Fibroblast of skin of right quadriceps (primary cell): ENCODE data around the gene CHAF1B.

Source experiments
- DNase-seq: peaks from one replicate; pipeline ENCODE4 v3.0.0-alpha.2; 2013

CHAF1B gene

GRCh38 chr21:36429947-36430546, 44.9 kb downstream of the CHAF1B start:
- DNase-seq = peak; percentile 95

- no peak for DNase-seq
Observed at GRCh38 chr21:36430841-36431240, 45.6 kb downstream of the CHAF1B start.

- no peak for DNase-seq
Observed at GRCh38 chr21:36431252-36431651, 46.1 kb downstream of the CHAF1B start.

GRCh38 chr21:36433059-36433709, 48.0 kb downstream of the CHAF1B start:
- DNase-seq = no peak

GRCh38 chr21:36434144-36434543, 49.0 kb downstream of the CHAF1B start:
- no peak for DNase-seq

- DNase-seq = no peak
Observed at GRCh38 chr21:36436829-36437744, 51.9 kb downstream of the CHAF1B start.

GRCh38 chr21:36437745-36438128, 52.5 kb downstream of the CHAF1B start:
- peak; percentile 73 for DNase-seq

GRCh38 chr21:36441715-36442114, 56.5 kb downstream of the CHAF1B start:
- no peak for DNase-seq

- DNase-seq = no peak
Observed at GRCh38 chr21:36446301-36446700, 61.1 kb downstream of the CHAF1B start.

GRCh38 chr21:36450511-36450910, 65.3 kb downstream of the CHAF1B start:
- peak; percentile 54 for DNase-seq

GRCh38 chr21:36451506-36451905, 66.3 kb downstream of the CHAF1B start:
- DNase-seq = no peak

GRCh38 chr21:36452281-36452825, 67.2 kb downstream of the CHAF1B start:
- no peak for DNase-seq

GRCh38 chr21:36454093-36454531, 68.9 kb downstream of the CHAF1B start:
- no peak for DNase-seq

GRCh38 chr21:36454706-36455105, 69.5 kb downstream of the CHAF1B start:
- no peak for DNase-seq

GRCh38 chr21:36456729-36457414, 71.7 kb downstream of the CHAF1B start:
- DNase-seq = no peak

- no peak for DNase-seq
Observed at GRCh38 chr21:36459098-36459497, 73.9 kb downstream of the CHAF1B start.

GRCh38 chr21:36460866-36461265, 75.7 kb downstream of the CHAF1B start:
- DNase-seq = no peak

- DNase-seq = no peak
Observed at GRCh38 chr21:36461277-36461917, 76.2 kb downstream of the CHAF1B start.

- DNase-seq = no peak
Observed at GRCh38 chr21:36461918-36462486, 76.8 kb downstream of the CHAF1B start.

GRCh38 chr21:36463204-36463603, 78.0 kb downstream of the CHAF1B start:
- no peak for DNase-seq

- no peak for DNase-seq
Observed at GRCh38 chr21:36463991-36464390, 78.8 kb downstream of the CHAF1B start.

GRCh38 chr21:36464590-36464989, 79.4 kb downstream of the CHAF1B start:
- DNase-seq = no peak
